Renal cortical epithelial cell (primary cell): Measurements from ENCODE around the gene CCDC8. TPM values are rescaled to one million over a fixed set of nuclear protein-coding genes. Genes with fewer than 3 reads are reported as not detected.
"Not testable (repeated sequence)": the region's sequence is repeated elsewhere in the genome, so short reads cannot be mapped to it uniquely, and the experiment has no call there.

Experiments
- DNase-seq: peaks from one replicate; pipeline ENCODE4 v3.0.0-alpha.2; 2011; ENCODE audit warnings: low read depth
- total RNA-seq: library from RNA; depleted of rRNA; stranded (reverse); fragments of >200 nt; gene quantifications from 2 replicates; pipeline ENCODE4 v1.2.3, GENCODE V29; 2014

CCDC8 gene
- 14.1 and 30.7 TPM in 2 replicates for total RNA-seq

- peak; percentile 84 for DNase-seq
Measured at GRCh38 chr19:46413262-46414031, at the start of gene CCDC8. Gene CCDC8, minus strand, starts transcription at chr19:46413564. Its CDS starts 754 bp downstream, at chr19:46412810.

- DNase-seq: no peak
Measured at GRCh38 chr19:46461537-46461936, 48.2 kb upstream of the CCDC8 start.

DNA sequence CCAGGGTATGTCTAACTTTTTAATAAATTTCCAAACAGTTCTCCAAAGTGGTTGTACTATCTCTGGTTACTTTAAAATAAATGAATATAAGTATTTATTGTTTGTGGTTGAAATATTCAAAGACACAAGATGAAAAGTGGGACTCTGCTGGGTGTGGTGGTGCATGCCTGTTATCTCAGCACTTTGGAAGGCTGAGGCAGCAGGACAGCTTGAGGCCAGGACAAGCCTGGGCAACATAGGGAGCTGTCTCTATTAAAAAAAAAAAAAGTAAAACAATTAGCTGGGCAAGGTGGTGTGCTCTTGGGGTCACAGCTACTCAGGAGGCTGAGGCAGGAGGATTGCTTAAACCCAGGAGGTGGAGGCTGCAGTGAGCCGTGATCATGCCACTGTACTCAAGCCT, 47.6 kb upstream of the CCDC8 start:
- no peak for DNase-seq

GRCh38 chr19:46460055-46460454, 46.7 kb upstream of the CCDC8 start:
- no peak for DNase-seq

DNA sequence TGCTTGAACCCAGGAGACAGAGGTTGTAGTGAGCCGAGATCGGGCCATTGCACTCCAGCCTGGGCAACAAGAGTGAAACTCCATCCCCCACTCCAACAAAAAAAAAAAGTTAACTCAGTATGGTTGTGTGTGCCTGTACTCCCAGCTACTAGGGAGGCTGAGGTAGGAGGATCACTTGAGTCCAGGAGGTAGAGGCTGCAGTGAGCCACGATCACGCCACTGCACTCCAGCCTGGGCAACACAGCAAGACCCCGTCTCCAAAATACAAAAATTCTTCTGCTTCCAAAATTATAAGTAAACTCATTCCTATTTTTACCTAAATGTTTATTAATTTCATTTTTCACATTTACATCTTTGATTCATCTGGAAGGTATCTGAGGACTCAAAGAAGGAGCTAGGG, 43.6 kb upstream of the CCDC8 start:
- no peak for DNase-seq

DNA sequence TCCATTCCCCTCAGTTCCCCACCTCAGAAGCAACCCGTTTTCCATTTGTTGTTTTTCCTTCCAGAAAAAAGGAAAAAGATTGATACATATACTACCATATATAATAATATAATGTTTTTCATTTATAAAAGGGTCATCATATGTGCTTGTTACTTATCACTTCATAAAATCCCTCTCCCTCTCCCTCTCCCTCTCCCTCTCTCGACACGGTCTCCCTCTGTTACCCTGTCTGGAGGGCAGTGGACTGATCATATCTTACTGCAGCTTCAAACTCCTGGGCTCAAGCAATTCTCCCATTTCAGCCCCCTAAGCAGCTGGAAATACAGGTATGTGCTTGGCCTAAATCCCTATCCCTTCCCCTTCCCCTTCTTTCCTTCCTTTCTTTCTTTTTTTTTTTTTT, 40.9 kb upstream of the CCDC8 start:
- DNase-seq: no peak

DNA sequence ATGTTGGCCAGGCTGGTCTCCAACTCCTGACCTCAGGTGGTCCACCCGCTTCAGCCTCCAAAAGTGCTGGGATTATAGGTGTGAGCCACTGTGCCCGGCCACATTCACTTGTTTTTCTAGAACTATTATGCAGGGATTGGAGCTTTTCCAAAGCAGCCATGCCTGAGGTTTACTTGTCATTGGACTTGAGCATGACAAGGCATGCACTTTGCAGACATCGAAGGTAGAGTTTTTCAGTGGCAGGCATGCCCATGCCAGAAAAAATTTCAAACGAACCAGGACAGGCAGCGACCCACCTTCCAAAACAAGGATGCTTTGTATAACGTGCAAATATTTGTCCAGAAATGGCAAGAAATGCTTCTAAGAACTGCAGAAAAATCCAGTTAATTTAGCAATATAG, 40.3 kb upstream of the CCDC8 start:
- DNase-seq: no peak

- DNase-seq: no peak
Measured at GRCh38 chr19:46452186-46452585, 38.8 kb upstream of the CCDC8 start.

DNA sequence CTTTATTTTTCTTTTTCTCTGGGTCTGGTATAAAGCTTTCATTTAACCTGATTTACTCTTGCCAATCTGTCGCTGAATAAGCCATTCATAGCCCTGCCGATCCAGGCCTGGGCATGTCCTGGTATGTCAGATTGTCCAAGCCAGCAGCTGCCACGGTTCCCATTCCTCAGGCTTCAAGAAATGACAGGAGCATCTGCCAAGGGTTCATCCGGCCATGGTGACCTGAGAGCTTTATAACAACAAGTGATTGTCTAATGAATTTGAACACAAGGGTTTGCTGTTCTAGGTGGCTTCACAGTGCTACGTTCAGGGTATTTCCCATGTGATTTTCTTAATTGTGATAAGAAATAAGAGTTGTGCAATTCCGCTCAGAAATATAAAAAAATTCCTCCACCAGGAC, 38.0 kb upstream of the CCDC8 start:
- no peak for DNase-seq

DNA sequence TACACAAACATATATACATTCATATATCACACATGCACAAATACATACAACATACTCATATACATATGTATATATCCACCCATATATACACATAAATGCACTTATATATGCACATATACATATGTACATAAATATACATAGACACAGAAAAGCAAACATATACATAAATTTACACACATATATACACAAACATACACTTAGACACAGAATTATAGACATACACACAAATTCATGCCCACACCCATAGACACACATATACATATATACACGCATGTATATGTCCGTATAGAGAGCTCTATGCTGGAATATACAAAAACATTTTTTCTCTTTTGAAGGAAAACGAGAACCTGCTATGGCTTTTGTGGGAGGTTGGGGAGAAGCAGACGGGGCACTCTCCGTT, 37.4 kb upstream of the CCDC8 start:
- DNase-seq: no peak

GRCh38 chr19:46449228-46449627, 35.9 kb upstream of the CCDC8 start:
- no peak for DNase-seq

- DNase-seq: no peak
Measured at GRCh38 chr19:46448601-46449000, 35.2 kb upstream of the CCDC8 start.

GRCh38 chr19:46447824-46448223, 34.5 kb upstream of the CCDC8 start:
- DNase-seq: no peak

- DNase-seq: no peak
Measured at GRCh38 chr19:46447006-46447405, 33.6 kb upstream of the CCDC8 start.

- DNase-seq: no peak
Measured at GRCh38 chr19:46446021-46446420, 32.7 kb upstream of the CCDC8 start.

- peak; percentile 59 for DNase-seq
Measured at GRCh38 chr19:46442808-46443450, 29.6 kb upstream of the CCDC8 start.

- DNase-seq: no peak
Measured at GRCh38 chr19:46441866-46442265, 28.5 kb upstream of the CCDC8 start.

DNA sequence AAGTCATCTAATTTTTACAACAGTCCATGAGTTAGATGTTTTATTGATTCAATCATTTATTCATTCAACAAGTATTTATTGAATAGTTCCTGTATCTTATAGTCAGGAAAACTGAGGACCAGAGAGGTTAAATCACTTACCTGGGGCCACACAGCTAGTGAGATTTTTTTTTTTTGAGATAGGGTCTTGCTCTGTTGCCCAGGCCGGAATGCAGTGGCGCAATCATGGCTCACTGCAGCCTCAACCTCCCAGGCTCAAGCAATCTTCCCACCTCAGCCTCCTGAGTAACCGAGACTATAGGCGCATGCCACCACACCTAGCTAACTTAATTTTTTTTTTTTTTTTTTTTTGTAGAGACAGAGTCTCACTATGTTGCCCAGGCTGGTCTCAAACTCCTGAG, 22.3 kb upstream of the CCDC8 start:
- DNase-seq: not testable (repeated sequence)

DNA sequence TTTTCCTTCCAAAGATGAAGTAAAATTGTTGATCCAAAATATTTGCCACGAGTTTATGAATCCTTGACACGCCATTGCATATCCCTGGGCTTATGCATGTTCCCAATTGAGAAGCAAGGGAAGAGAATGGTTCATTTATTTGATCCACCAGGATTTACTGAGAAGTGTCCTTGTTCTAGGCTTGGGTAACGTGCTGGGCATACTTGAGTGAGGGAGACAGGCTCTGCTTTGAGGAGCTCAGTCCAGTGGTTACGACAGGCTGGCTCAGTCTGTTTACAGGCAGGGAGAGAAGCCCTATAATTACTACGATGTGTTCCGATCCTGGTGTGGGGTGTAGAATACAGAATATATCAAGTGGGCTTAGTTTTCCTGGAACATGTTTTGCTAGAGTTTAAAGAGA, 21.6 kb upstream of the CCDC8 start:
- no peak for DNase-seq

GRCh38 chr19:46433470-46433869, 20.1 kb upstream of the CCDC8 start:
- not testable (repeated sequence) for DNase-seq

DNA sequence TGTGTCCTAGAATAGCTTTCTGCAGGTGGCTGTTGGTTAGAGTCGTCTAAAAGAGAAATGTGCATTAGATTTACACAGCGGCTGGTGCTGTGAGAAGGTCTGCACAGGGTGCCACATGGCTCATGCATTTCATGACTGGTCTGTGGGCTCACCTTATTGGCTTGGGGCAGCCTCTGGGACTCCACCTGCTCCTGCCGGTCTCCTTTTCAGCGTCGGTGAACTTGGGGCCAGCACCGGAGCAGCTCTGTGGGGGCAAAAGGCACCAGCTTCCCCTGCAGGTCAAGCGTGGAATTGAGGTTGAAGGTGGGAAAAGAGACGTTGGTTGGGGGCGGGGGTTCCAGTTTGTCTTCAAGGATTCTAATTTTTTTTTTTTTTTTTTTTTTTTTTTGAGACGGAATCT, 18.5 kb upstream of the CCDC8 start:
- no peak for DNase-seq

DNA sequence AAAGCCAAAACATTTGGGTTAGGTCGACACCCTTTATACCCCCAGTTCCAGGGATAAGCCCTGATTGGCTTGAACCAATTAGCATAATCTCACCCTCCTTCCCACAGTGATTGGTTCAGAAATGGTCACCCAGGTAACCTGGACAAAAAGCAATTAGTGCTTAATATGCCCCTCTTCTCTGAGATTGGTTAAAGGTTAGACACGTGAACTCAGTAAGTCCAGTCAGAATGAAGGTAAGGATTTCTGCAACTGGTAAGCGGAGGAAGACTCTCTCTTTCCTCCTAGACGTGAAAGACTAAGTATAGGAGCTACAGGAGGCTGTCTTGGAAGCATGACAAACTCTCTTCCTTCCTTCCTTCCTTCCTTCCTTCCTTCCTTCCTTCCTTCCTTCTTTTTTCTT, 16.6 kb upstream of the CCDC8 start:
- no peak for DNase-seq
